Measurements from ENCODE around the gene MEX3D. TPM values are rescaled to one million over a fixed set of nuclear protein-coding genes. Genes with fewer than 3 reads are reported as not detected.

MEX3D gene
- polyA plus RNA-seq, 3 donors from 2014 or later, result 0.21 TPM; not detected in 2

DNA sequence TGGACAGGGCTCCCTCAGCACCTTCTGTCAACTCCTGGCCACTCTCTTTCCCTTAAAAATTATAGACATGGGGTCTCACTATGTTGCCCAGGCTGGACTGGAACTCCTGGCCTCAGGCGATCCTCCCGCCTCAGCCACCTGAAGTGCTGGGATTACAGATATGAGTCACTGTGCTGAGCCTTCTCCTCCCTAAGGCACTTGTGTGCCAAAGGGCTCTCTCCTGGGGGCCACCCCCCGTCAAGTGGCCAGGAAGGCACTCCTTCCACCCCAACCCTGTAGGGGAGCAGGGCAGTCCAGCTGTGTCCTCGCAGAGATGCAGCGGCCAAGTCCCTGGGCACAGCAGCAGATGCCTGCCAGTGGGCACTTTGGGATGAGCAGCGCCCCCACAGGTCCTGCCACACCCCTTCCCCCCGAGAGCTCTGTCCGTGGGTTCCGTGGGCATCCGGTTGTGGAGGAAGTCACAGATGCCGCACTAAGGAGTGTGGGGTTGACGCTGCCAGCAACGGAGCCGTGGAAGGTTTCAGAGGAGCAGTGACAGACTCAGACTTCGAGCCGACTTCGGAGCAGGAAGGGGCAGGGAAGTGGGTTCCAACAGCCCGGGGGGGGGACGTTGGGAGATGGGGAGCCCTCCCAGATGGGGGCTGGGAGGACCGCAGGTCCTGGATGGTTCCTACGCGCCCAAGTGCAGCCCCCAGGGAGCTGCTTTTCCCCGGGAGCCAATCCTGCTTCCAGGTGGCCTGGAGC is 40.4 kb upstream of the MEX3D start:
- H3K4me3 Mint-ChIP-seq, result peak overlapping the region; percentile 84 to 92 (median 86)
- peaks cover 0 to 3% (median 0%) of the 10 kb centered on the region in 3 donors for H3K36me3 Mint-ChIP-seq
- H3K9me3 Mint-ChIP-seq, result no peaks in the 10 kb centered on the region
- peak overlapping the region; percentile 86 to 92 (median 91) for H3K27ac Mint-ChIP-seq
- peaks cover 6 to 15% (median 12%) of the 10 kb centered on the region in 3 donors for H3K27me3 Mint-ChIP-seq (ENCODE audit: low read depth in 3 of 3)
- peaks cover 35 to 51% of the 10 kb centered on the region in 2 donors for H3K4me1 Mint-ChIP-seq
- DNase-seq, result peak; percentile 28 to 49 (median 41)

DNA sequence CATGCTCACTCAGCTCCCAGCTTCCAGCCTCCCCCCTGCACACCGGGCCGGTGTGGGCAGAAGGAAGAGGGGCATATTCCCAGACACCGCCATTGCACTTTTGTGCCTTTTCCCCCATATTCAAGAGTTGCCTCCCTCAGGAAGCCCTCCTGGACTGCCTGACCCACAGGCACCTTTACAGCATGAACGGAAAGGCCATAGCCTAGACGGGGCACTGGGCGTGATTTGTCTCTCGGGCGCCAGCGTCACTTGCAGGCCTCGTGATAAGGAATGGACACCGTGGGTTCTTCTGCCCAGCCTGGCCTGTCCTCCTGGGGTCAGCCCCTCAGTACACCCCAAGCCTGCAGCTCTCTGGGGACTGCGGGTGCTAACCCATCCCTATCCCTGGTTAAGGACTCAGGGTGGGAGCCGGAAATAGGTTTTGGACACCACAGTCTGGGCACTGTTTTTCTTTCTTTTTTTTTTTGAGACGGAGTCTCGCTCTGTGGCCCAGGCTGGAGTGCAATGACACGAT is 38.1 kb upstream of the MEX3D start:
- peaks cover 50 to 59% of the 10 kb centered on the region in 2 donors for H3K4me1 Mint-ChIP-seq
- no peaks in the 10 kb centered on the region for H3K9me3 Mint-ChIP-seq
- peaks cover 8 to 14% (median 12%) of the 10 kb centered on the region in 3 donors for H3K27me3 Mint-ChIP-seq (ENCODE audit: low read depth in 3 of 3)
- H3K4me3 Mint-ChIP-seq, result peak overlapping the region; percentile 96 to 100 (median 99)
- H3K27ac Mint-ChIP-seq, result peak overlapping the region; percentile 92 to 99 (median 98)
- DNase-seq, result no peak
- no peaks in the 10 kb centered on the region for H3K36me3 Mint-ChIP-seq

DNA sequence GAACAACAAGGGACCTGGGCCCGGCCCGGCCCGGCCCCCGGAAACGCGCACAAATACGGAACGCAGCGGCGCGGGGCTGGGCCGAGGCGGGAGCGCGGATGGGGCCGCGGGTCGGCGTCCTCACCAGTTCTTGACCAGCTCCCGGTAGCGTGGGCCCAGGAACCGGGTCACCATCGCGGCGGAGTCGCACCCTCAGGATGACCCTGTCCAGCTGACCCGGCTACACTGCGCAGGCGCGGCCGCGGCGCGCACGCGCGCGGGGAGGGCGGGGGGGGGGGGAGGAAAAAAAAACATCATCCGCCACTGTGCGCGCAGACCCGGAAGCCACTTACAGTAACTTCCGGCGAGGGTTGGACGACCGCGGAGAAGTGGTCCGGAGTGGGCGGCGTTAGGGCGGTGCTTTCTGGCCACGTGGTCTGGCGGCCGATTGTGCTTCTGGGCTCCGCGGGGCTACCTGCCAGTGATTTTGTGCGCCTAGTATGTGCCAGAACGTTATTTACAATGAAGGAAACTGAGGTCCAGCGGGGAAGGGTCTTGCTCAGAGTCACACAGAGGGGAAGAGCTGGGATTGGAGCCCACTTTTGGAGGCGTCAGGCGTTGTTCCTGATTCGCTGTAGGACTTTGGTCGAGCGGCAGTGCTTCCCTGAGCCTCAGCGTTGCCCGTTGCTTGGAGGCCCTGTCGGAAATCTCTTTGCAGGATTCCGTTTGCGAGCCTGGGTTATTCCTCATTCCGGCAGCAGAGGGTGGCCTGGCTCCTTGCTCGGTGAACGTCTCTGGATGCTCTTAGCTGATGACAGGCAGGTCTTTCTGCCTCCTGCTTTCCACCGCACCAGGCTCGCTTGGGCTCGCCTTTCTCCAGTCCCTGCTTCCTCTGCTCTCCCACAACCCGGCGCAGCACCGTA is 37.4 kb upstream of the MEX3D start, which contains the start of gene UQCR11:
TSS of gene UQCR11 (minus strand) at position 227 of the 902 bp plus-strand sequence. CDS start at position 174, 53 bp downstream.
- Mint-ChIP-seq H3K27me3 (ENCODE audit: low read depth in 3 of 3) (peaks cover 8 to 14% (median 12%) of the 10 kb centered on the region in 3 donors), H3K36me3 (no peaks in the 10 kb centered on the region), H3K4me1 (peaks cover 50 to 59% of the 10 kb centered on the region in 2 donors), H3K4me3 (peak within 1 kb of the TSS; percentile 96 to 100 (median 99)), H3K27ac (peak within 1 kb of the TSS; percentile 92 to 99 (median 98)), H3K9me3 (no peaks in the 10 kb centered on the region)
- DNase-seq, result peak; percentile 90 to 93 (median 93)

DNA sequence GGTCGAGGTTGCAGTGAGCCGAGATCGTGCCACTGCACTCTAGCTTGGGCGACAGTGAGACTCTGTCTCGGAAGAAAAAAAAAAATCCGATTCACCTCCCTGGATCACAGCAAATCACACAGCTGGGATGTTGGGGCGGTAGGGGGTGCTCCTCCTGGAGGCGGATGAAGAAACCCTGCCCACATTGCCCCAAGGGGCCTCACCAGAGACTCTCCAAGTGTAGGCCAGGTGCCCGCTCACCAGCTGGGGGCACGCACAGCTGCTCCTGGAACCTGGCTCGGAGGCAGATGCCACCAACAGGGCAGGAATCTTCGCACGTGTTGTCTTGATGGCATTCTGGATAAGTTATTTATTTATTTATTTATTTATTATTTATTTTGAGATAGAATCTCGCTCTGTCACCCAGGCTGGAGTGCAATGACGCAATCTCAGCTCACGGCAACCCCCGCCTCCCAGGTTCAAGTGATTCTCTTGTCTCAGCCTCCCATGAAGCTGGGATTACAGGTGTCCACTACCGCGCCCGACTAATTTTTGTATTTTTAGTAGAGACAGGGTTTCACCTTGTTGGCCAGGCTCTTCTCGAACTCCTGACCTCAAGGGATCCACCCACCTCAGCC is 34.1 kb upstream of the MEX3D start:
- DNase-seq, result no peak
- peaks cover 8 to 16% (median 12%) of the 10 kb centered on the region in 3 donors for H3K27me3 Mint-ChIP-seq (ENCODE audit: low read depth in 3 of 3)
- H3K4me1 Mint-ChIP-seq, result peaks cover 33 to 37% of the 10 kb centered on the region in 2 donors
- H3K27ac Mint-ChIP-seq, result no peak overlapping the region
- H3K4me3 Mint-ChIP-seq, result peak overlapping the region in 1 of 5 donors; percentile 77
- H3K9me3 Mint-ChIP-seq, result no peaks in the 10 kb centered on the region
- peaks cover 0 to 6% (median 5%) of the 10 kb centered on the region in 3 donors for H3K36me3 Mint-ChIP-seq

DNA sequence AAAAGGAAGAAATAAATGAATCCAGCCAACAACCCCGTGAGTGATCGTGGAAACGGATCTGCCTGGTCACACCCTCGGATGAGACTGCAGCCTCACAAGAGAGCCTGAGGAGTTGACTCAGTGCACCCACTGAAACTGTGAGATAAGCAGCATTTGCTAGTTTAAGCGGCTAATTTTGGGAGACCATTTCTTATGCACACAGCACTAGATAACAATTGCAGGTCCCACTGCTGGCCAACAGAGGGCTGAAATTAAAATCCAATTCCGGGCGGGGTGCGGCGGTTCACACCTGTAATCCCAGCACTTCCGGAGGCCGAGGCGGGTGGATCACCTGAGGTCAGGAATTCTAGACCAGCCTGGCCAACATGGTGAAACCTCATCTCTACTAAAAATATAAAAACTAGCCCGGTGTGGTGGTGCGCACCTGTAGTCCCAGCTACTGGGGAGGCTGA is 33.5 kb upstream of the MEX3D start:
- H3K27ac Mint-ChIP-seq, result no peak overlapping the region
- DNase-seq, result no peak
- H3K9me3 Mint-ChIP-seq, result no peaks in the 10 kb centered on the region
- peaks cover 8 to 14% (median 12%) of the 10 kb centered on the region in 3 donors for H3K27me3 Mint-ChIP-seq (ENCODE audit: low read depth in 3 of 3)
- peaks cover 28 to 33% of the 10 kb centered on the region in 2 donors for H3K4me1 Mint-ChIP-seq
- H3K4me3 Mint-ChIP-seq, result peak overlapping the region in 1 of 5 donors; percentile 3
- peaks cover 0 to 7% (median 5%) of the 10 kb centered on the region in 3 donors for H3K36me3 Mint-ChIP-seq

DNA sequence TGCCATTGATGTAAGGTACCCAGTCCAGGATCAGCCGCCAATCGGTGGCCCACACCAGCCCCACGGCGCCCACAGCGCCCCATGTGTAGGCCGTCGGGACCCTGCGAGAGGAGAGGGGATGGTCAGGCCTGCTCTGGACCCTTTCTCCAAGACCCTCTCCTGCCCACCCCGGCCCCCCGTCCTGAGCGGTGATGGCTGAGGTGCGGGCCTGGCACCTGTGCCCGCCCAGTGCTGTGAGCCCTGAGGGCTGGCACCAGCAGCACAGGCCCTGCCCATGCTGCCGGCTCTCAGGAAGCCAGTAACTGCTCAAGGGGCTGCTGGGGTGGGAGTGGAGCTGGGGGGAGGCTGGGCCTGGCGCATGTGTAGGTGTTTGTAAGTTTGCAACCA is 31.3 kb upstream of the MEX3D start:
- H3K4me1 Mint-ChIP-seq, result peaks cover 15 to 17% of the 10 kb centered on the region in 2 donors
- H3K27me3 Mint-ChIP-seq (ENCODE audit: low read depth in 3 of 3), result peaks cover 0 to 3% (median 2%) of the 10 kb centered on the region in 3 donors
- DNase-seq, result no peak
- no peak overlapping the region for H3K27ac Mint-ChIP-seq
- peaks cover 0 to 7% (median 5%) of the 10 kb centered on the region in 3 donors for H3K36me3 Mint-ChIP-seq
- H3K4me3 Mint-ChIP-seq, result no peak overlapping the region
- no peaks in the 10 kb centered on the region for H3K9me3 Mint-ChIP-seq

DNA sequence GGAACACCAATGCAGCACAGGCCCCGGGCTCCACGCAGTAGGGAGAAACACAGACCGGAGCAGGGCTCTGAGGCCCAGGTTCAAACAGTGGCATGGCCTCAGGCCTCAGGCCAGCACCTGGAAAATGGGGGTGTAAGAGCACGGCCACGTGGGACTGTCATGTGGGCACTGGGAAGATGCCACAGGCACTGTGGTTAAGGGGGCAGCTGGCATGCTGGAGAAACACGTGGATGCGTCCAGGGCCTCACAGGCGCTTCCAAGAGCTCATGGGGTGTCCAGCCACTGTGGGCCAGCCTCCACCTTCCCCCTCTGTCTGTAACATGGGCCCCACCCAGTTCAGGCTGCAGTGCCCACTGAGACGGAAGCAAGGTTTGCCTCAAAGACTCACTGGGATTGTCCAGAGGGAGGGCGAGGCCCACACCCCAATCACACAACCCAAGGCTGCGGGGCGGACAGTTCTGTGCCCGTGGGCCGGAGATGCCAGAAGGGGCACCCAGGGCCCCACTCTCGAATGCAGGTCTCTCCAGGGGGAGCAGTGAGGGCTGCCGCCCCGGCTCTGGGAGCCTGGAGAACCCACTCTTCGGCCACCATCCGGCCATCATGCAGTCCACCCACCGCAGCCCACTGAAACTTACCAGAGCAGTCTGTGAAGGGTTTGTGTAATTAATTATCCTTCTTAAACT is 30.8 kb upstream of the MEX3D start:
- Mint-ChIP-seq H3K9me3 (no peaks in the 10 kb centered on the region), H3K4me3 (no peak overlapping the region), H3K27ac (no peak overlapping the region), H3K27me3 (ENCODE audit: low read depth in 3 of 3) (peaks cover 0 to 2% (median 2%) of the 10 kb centered on the region in 3 donors), H3K36me3 (peaks cover 0 to 7% (median 5%) of the 10 kb centered on the region in 3 donors), H3K4me1 (peaks cover 14 to 15% of the 10 kb centered on the region in 2 donors)
- no peak for DNase-seq

DNA sequence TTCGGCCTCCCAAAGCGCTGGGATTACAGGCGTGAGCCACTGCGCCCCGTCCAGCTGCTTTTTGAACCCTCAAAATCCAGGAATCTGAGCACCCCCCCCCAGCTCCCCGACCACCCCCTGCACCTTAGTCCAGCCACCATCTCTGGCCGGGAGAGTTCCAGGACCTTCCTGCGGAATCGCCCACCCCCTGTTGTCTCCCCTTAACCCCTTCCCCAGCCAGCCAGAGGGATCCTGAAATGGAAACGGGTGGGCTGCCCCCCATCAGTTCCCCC is 25.3 kb upstream of the MEX3D start:
- Mint-ChIP-seq H3K27ac (peak overlapping the region in 4 of 6 donors; percentile 35 to 94 (median 86)), H3K27me3 (ENCODE audit: low read depth in 3 of 3) (peaks cover 6 to 12% (median 6%) of the 10 kb centered on the region in 3 donors), H3K36me3 (peaks cover 0 to 7% (median 5%) of the 10 kb centered on the region in 3 donors), H3K4me3 (peak overlapping the region in 4 of 5 donors; percentile 39 to 93 (median 91)), H3K4me1 (peaks cover 16 to 25% of the 10 kb centered on the region in 2 donors), H3K9me3 (no peaks in the 10 kb centered on the region)
- no peak for DNase-seq

DNA sequence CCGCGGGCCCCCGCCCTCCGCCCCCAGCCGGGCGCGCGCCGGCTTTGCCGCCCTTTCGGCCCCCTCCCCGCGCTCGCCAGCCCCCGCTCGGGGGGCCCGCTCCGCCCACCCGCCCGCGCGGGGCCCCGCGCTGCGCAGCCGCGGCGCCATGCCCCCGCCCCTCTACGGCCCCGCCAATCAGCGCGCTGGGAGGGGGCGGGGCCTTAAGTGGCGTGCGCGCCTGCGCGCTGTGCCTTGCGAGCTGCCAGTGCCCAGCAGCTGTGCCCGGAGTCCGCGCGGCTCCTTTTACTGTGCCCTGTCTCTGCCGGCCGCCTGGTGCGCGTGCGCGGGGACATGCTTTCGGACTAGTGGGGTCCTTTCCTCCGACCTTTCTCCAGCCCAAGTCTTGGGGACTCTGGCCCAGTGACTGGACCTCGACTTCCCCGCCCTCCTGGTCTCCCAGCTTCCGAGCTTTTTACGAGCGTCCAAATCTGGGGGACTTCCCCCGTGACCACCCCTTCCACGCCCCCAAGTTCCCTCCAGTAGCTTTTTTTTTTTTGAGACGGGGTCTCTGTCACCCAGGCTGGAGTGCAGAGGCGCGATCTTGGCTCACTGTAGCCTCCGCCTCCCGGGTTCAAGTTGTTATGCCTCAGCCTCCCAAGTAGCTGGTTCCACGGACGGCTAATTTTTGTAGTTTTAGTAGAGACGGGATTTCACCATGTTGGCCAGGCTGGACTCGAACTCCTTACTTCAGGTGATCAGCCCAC is 24.8 kb upstream of the MEX3D start, which contains the start of gene MBD3:
TSS of gene MBD3 (minus strand) at position 111 of the 746 bp plus-strand sequence. CDS start 234 bp downstream, outside the sequence.
- H3K9me3 Mint-ChIP-seq, result no peaks in the 10 kb centered on the region
- peaks cover 6 to 12% (median 6%) of the 10 kb centered on the region in 3 donors for H3K27me3 Mint-ChIP-seq (ENCODE audit: low read depth in 3 of 3)
- H3K4me3 Mint-ChIP-seq, result peak within 1 kb of the TSS; percentile 91 to 93 (median 92)
- H3K4me1 Mint-ChIP-seq, result peaks cover 16 to 27% of the 10 kb centered on the region in 2 donors
- H3K27ac Mint-ChIP-seq, result peak within 1 kb of the TSS; percentile 78 to 94 (median 91)
- DNase-seq, result peak; percentile 88 to 92 (median 90)
- peaks cover 0 to 7% (median 5%) of the 10 kb centered on the region in 3 donors for H3K36me3 Mint-ChIP-seq

DNA sequence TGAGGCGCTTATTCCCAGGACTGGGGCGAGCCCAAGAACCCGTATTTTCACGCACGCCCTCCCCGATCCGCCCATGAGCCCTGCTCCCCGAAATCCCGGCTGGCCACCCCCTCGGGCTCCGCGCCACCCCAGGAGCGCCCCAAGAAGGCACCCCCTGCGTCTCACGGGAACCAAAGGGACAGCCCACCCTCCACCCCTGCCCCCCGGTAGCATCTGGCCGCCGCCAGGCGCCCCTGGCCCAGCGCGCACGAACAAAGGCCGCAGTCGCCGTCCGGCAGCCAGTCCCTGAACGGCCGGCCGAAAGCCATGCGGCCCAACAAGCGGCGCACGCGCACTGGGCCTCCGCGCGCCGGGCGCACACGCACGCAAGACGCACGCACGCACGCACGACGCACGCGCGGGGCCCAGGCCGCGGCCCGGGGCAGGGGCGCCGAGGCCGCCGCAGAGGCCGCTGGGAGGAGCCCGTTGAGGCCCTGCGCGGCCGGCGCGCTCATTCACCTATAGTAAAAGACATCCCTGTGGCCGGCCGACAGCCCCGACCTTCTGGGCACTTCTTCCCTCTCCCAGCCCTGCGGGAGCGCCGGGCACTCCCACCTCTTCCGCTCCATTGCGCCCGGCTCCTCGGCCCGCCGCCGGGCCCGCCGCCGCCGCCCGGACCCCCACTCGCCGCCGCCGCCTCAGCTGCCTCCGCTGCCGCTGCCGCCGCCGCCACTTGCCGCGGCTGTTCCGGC is 24.1 kb upstream of the MEX3D start:
- no peaks in the 10 kb centered on the region for H3K9me3 Mint-ChIP-seq
- H3K36me3 Mint-ChIP-seq, result peaks cover 0 to 2% (median under 1%) of the 10 kb centered on the region in 3 donors
- H3K27ac Mint-ChIP-seq, result peak overlapping the region; percentile 74 to 91 (median 84)
- H3K4me3 Mint-ChIP-seq, result peak overlapping the region; percentile 79 to 86 (median 80)
- H3K27me3 Mint-ChIP-seq (ENCODE audit: low read depth in 3 of 3), result peaks cover 6 to 12% (median 6%) of the 10 kb centered on the region in 3 donors
- H3K4me1 Mint-ChIP-seq, result peaks cover 16 to 29% of the 10 kb centered on the region in 2 donors
- peak; percentile 85 to 90 (median 90) for DNase-seq

DNA sequence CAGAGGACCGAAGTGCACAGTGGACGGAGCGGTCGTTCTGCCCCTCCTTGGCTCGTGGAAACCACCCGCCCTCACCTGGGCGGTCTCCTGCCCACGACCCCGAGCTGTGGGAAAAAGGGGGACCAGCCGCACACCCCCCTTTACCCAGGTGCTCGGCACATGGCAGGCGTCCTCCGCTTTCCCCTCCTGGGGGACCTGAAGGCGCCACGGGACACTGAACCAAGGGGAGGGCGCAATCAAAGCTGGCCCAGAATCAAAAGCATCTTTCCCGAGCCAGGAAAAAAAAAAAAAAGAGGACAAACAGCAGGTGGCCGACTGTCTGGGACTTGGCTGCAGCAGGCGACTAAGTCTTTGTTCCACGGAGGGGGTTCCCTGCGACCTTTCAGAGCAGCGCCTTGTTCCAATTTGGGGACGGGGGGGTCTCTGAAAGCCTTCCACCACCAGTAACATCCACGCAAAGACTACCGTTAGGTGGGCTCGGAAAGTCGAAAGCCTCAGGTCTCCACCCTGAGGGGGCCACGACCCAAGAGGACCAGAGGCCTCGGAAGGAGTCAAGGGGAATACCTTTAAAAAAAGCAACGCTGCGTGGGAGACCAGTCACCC is 23.4 kb upstream of the MEX3D start:
- Mint-ChIP-seq H3K4me1 (peaks cover 16 to 29% of the 10 kb centered on the region in 2 donors), H3K27me3 (ENCODE audit: low read depth in 3 of 3) (peaks cover 6 to 12% (median 6%) of the 10 kb centered on the region in 3 donors), H3K9me3 (no peaks in the 10 kb centered on the region), H3K27ac (peak overlapping the region; percentile 74 to 91 (median 84)), H3K36me3 (no peaks in the 10 kb centered on the region), H3K4me3 (peak overlapping the region; percentile 79 to 86 (median 80))
- no peak for DNase-seq
